SJSA1 (cell line): Measurements from ENCODE around the gene LHCGR. TPM values are rescaled to one million over a fixed set of nuclear protein-coding genes. Genes with fewer than 3 reads are reported as not detected.
"Not testable (repeated sequence)": the region's sequence is repeated elsewhere in the genome, so short reads cannot be mapped to it uniquely, and the experiment has no call there.

Source experiments
- DNase-seq, 2 experiments: peaks; one replicate each; pipeline ENCODE4 v3.0.0-alpha.2; 2015 to 2020; ENCODE audit warnings: low spot score in 2 of 2, low read depth in 1 of 2
- H3K27ac ChIP-seq: fragments of 250-450 bp; sonication (Bioruptor Pico); 2 replicates; pipeline ENCODE4 v1.5.1; 2020; ENCODE audit warnings: mild to moderate bottlenecking, moderate library complexity
- H3K27me3 ChIP-seq: fragments of 250-450 bp; sonication (Bioruptor Pico); replicated peaks from 2 replicates; pipeline ENCODE4 v1.5.1; 2020; ENCODE audit warnings: mild to moderate bottlenecking, moderate library complexity
- H3K36me3 ChIP-seq: fragments of 250-450 bp; sonication (Bioruptor Pico); 2 replicates; pipeline ENCODE4 v1.5.1; 2020; ENCODE audit warnings: mild to moderate bottlenecking
- H3K4me1 ChIP-seq: fragments of 250-450 bp; sonication (Bioruptor Pico); replicated peaks from 2 replicates; pipeline ENCODE4 v1.6.1; 2021; ENCODE audit warnings: mild to moderate bottlenecking
- H3K4me3 ChIP-seq: fragments of 250-450 bp; sonication (Bioruptor Pico); 2 replicates; pipeline ENCODE4 v1.5.1; 2020; ENCODE audit warnings: mild to moderate bottlenecking
- H3K9me3 ChIP-seq: fragments of 250-450 bp; sonication (Bioruptor Pico); replicated peaks from 2 replicates; pipeline ENCODE4 v1.5.1; 2020; ENCODE audit warnings: mild to moderate bottlenecking
- total RNA-seq: library from RNA; depleted of rRNA; stranded (reverse); fragments of >200 nt; shearing (Covaris generic); gene quantifications from 2 replicates; pipeline ENCODE4 v1.2.3, GENCODE V29; 2014

The LHCGR gene
- total RNA-seq, 1 experiment from 2014 or later, result not detected

GRCh38 chr2:48760826-48761225, 5.3 kb upstream of the LHCGR start:
- Histone ChIP-seq H3K4me1 (no peaks in the 10 kb centered on the region), H3K27ac (no peak overlapping the region), H3K9me3 (no peaks in the 10 kb centered on the region), H3K36me3 (no peaks in the 10 kb centered on the region), H3K27me3 (no peaks in the 10 kb centered on the region), H3K4me3 (no peak overlapping the region)
- DNase-seq, result no peak

GRCh38 chr2:48759682-48760081, 4.2 kb upstream of the LHCGR start:
- Histone ChIP-seq H3K27me3 (no peaks in the 10 kb centered on the region), H3K9me3 (no peaks in the 10 kb centered on the region), H3K4me1 (no peaks in the 10 kb centered on the region), H3K36me3 (no peaks in the 10 kb centered on the region), H3K4me3 (no peak overlapping the region), H3K27ac (no peak overlapping the region)
- DNase-seq, result no peak

- Histone ChIP-seq H3K4me3 (no peak overlapping the region), H3K36me3 (no peaks in the 10 kb centered on the region), H3K4me1 (no peaks in the 10 kb centered on the region), H3K27ac (no peak overlapping the region), H3K9me3 (no peaks in the 10 kb centered on the region), H3K27me3 (no peaks in the 10 kb centered on the region)
- no peak for DNase-seq
These were observed 765 bp upstream of the LHCGR start for GRCh38 chr2:48756289-48756688.

- Histone ChIP-seq H3K9me3 (no peaks in the 10 kb centered on the region), H3K4me3 (no peak overlapping the region), H3K27ac (no peak overlapping the region), H3K4me1 (no peaks in the 10 kb centered on the region; the same call in 1 of the 2 replicates), H3K36me3 (no peaks in the 10 kb centered on the region), H3K27me3 (no peaks in the 10 kb centered on the region)
- no peak for DNase-seq
These were observed 650 bp downstream of the LHCGR start for GRCh38 chr2:48754874-48755273.

- Histone ChIP-seq H3K9me3 (no peaks in the 10 kb centered on the region), H3K4me1 (no peaks in the 10 kb centered on the region; the same call in 1 of the 2 replicates), H3K27me3 (no peaks in the 10 kb centered on the region), H3K36me3 (no peaks in the 10 kb centered on the region), H3K4me3 (no peak overlapping the region), H3K27ac (no peak overlapping the region)
- DNase-seq, result no peak
These were observed 2.3 kb downstream of the LHCGR start for GRCh38 chr2:48753228-48753627.

- H3K27ac ChIP-seq, result no peak overlapping the region
These were observed 5.3 kb downstream of the LHCGR start for GRCh38 chr2:48750128-48750739.

GRCh38 chr2:48749291-48750127, 6.0 kb downstream of the LHCGR start:
- no peaks in the 10 kb centered on the region for H3K36me3 ChIP-seq
- no peaks in the 10 kb centered on the region; the same call in 1 of the 2 replicates for H3K4me1 ChIP-seq
- H3K9me3 ChIP-seq, result no peaks in the 10 kb centered on the region
- H3K27me3 ChIP-seq, result no peaks in the 10 kb centered on the region
- H3K27ac ChIP-seq, result no peak overlapping the region
- no peak for DNase-seq
- H3K4me3 ChIP-seq, result no peak overlapping the region

More at GRCh38 chr2:48750128-48750739, 5.3 kb downstream of the LHCGR start:
- no peak overlapping the region for H3K4me3 ChIP-seq
- no peaks in the 10 kb centered on the region for H3K9me3 ChIP-seq
- no peaks in the 10 kb centered on the region; the same call in 1 of the 2 replicates for H3K4me1 ChIP-seq
- no peak for DNase-seq
- H3K27me3 ChIP-seq, result no peaks in the 10 kb centered on the region
- H3K36me3 ChIP-seq, result no peaks in the 10 kb centered on the region

GRCh38 chr2:48747319-48747718, 8.2 kb downstream of the LHCGR start:
- H3K27me3 ChIP-seq, result no peaks in the 10 kb centered on the region
- H3K4me3 ChIP-seq, result no peak overlapping the region
- H3K27ac ChIP-seq, result no peak overlapping the region
- DNase-seq, result no peak
- no peaks in the 10 kb centered on the region for H3K36me3 ChIP-seq
- no peaks in the 10 kb centered on the region; the same call in 1 of the 2 replicates for H3K4me1 ChIP-seq
- H3K9me3 ChIP-seq, result no peaks in the 10 kb centered on the region

- not testable (repeated sequence) for H3K27me3 ChIP-seq, H3K9me3 ChIP-seq, H3K27ac ChIP-seq, H3K4me3 ChIP-seq, H3K36me3 ChIP-seq, DNase-seq
- peaks cover 24% of the 10 kb centered on the region for H3K4me1 ChIP-seq
These were observed 16.3 kb downstream of the LHCGR start for GRCh38 chr2:48739236-48739635.

GRCh38 chr2:48738806-48739205, 16.7 kb downstream of the LHCGR start:
- Histone ChIP-seq H3K9me3 (no peaks in the 10 kb centered on the region), H3K27ac (no peak overlapping the region), H3K4me3 (no peak overlapping the region), H3K4me1 (peaks cover 28% of the 10 kb centered on the region), H3K27me3 (no peaks in the 10 kb centered on the region), H3K36me3 (no peaks in the 10 kb centered on the region)
- DNase-seq, result no peak

GRCh38 chr2:48736251-48736650, 19.3 kb downstream of the LHCGR start:
- H3K9me3 ChIP-seq, result no peaks in the 10 kb centered on the region
- H3K4me1 ChIP-seq, result peaks cover 28% of the 10 kb centered on the region
- no peaks in the 10 kb centered on the region for H3K36me3 ChIP-seq
- no peak overlapping the region for H3K27ac ChIP-seq
- H3K4me3 ChIP-seq, result no peak overlapping the region
- no peak for DNase-seq
- no peaks in the 10 kb centered on the region for H3K27me3 ChIP-seq

- no peak overlapping the region for H3K4me3 ChIP-seq
- no peak overlapping the region for H3K27ac ChIP-seq
- peak in 1 of 2 experiments; percentile 54 for DNase-seq
- H3K36me3 ChIP-seq, result no peaks in the 10 kb centered on the region
- no peaks in the 10 kb centered on the region for H3K27me3 ChIP-seq
- no peaks in the 10 kb centered on the region for H3K9me3 ChIP-seq
- peaks cover 37% of the 10 kb centered on the region for H3K4me1 ChIP-seq
These were observed 20.8 kb downstream of the LHCGR start for GRCh38 chr2:48734576-48735303.

- H3K9me3 ChIP-seq, result no peaks in the 10 kb centered on the region
- no peaks in the 10 kb centered on the region for H3K27me3 ChIP-seq
- no peak overlapping the region for H3K27ac ChIP-seq
- no peaks in the 10 kb centered on the region for H3K36me3 ChIP-seq
- H3K4me3 ChIP-seq, result no peak overlapping the region
- DNase-seq, result no peak
- H3K4me1 ChIP-seq, result peaks cover 36% of the 10 kb centered on the region
These were observed 22.4 kb downstream of the LHCGR start for GRCh38 chr2:48733067-48733503.

- Histone ChIP-seq H3K9me3 (no peaks in the 10 kb centered on the region), H3K4me3 (no peak overlapping the region), H3K27me3 (no peaks in the 10 kb centered on the region), H3K36me3 (no peaks in the 10 kb centered on the region), H3K4me1 (peaks cover 17% of the 10 kb centered on the region), H3K27ac (no peak overlapping the region)
- DNase-seq, result no peak
These were observed 26.7 kb downstream of the LHCGR start for GRCh38 chr2:48728840-48729239.
